Esophagus squamous epithelium (tissue), 4 donors: ENCODE measurements around the gene SASH3.

Experiments used
- POLR2A ChIP-seq, 4 donors: fragments of 450-650 bp; IDR thresholded peaks; one replicate each; pipeline ENCODE4 v1.6.1; 2017; ENCODE audit warnings: antibody characterized with exemption in 4 of 4, mild to moderate bottlenecking in 4 of 4, moderate library complexity in 3 of 4
- TF ChIP-seq, protein P1 (sequence below), 6 experiments: fragments of 450-650 bp in 4 of 6; fragments of 200-600 bp in 2 of 6; sonication (generic) in 2 of 6; IDR thresholded peaks; one replicate each; pipeline ENCODE4 v1.5.1; 2016 to 2019; ENCODE audit warnings: antibody characterized with exemption in 6 of 6, mild to moderate bottlenecking in 4 of 6, moderate library complexity in 4 of 6

GRCh38 chrX:129779747-129780146, at the start of gene SASH3:
- TF ChIP-seq, protein P1, sequence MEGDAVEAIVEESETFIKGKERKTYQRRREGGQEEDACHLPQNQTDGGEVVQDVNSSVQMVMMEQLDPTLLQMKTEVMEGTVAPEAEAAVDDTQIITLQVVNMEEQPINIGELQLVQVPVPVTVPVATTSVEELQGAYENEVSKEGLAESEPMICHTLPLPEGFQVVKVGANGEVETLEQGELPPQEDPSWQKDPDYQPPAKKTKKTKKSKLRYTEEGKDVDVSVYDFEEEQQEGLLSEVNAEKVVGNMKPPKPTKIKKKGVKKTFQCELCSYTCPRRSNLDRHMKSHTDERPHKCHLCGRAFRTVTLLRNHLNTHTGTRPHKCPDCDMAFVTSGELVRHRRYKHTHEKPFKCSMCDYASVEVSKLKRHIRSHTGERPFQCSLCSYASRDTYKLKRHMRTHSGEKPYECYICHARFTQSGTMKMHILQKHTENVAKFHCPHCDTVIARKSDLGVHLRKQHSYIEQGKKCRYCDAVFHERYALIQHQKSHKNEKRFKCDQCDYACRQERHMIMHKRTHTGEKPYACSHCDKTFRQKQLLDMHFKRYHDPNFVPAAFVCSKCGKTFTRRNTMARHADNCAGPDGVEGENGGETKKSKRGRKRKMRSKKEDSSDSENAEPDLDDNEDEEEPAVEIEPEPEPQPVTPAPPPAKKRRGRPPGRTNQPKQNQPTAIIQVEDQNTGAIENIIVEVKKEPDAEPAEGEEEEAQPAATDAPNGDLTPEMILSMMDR (IDR thresholded peaks at IDR 0.05) = no peak
- peak in 1 of 4 donors; percentile 57 for TF ChIP-seq POLR2A (IDR thresholded peaks at IDR 0.05)
